Tibial artery (tissue), 4 donors: ENCODE measurements around the gene DCUN1D4.
A peak's percentile ranks its signal among the peaks of the same experiment; 100 is the strongest.

Experiments used
- DNase-seq, 2 donors: peaks; one replicate each; pipeline ENCODE4 v3.0.0-alpha.2; 2019
- H3K27ac ChIP-seq, 2 donors: fragments of 200-600 bp; sonication (generic) in 1 of 2; 1 replicate in 1 of 2; 2 replicates in 1 of 2; pipeline ENCODE4 v1.5.1; 2018 to 2019; ENCODE audit warnings: mild to moderate bottlenecking in 1 of 2
- H3K27me3 ChIP-seq, 2 donors: fragments of 200-600 bp; sonication (generic) in 1 of 2; one replicate each; pipeline versions ENCODE4 v1.5.1 to v1.6.0; 2016 to 2019
- H3K36me3 ChIP-seq, 3 donors: fragments of 200-600 bp; sonication (generic) in 2 of 3; one replicate each; pipeline ENCODE4 v1.5.1; 2016 to 2019; ENCODE audit warnings: mild to moderate bottlenecking in 2 of 3
- H3K4me1 ChIP-seq, 4 donors: fragments of 200-600 bp; sonication (generic) in 2 of 4; 1 replicate in 3 of 4; 2 replicates in 1 of 4; pipeline ENCODE4 v1.5.1; 2016 to 2019
- H3K4me3 ChIP-seq, 2 donors: fragments of 200-600 bp; sonication (generic) in 1 of 2; 1 replicate in 1 of 2; 2 replicates in 1 of 2; pipeline ENCODE4 v1.5.1; 2018 to 2019; ENCODE audit warnings: mild to moderate bottlenecking in 2 of 2
- H3K9me3 ChIP-seq, 3 donors: fragments of 200-600 bp; sonication (generic) in 1 of 3; one replicate each; pipeline ENCODE4 v1.5.1; 2016 to 2019
- CTCF ChIP-seq, 2 experiments: fragments of 200-600 bp in 1 of 2; fragments of 450-650 bp in 1 of 2; IDR thresholded peaks; one replicate each; pipeline ENCODE4 v1.5.1; 2017 to 2019; ENCODE audit warnings: antibody characterized with exemption in 2 of 2, mild to moderate bottlenecking in 1 of 2, moderate library complexity in 1 of 2
- intact Hi-C: fragments of 100-400 bp; cut with DNase I; formaldehyde crosslinking; loops from one replicate; pipeline ENCODE4 v1.15.0; 2023; ENCODE audit warnings: low total_unique reads

DCUN1D4 gene

GRCh38 chr4:51850294-51850693, 7.3 kb downstream of the DCUN1D4 start:
- Histone ChIP-seq H3K9me3 (no peaks in the 10 kb centered on the region), H3K4me1 (peaks cover 0 to 72% (median 32%) of the 10 kb centered on the region in 4 donors), H3K36me3 (no peaks in the 10 kb centered on the region), H3K4me3 (no peak overlapping the region), H3K27me3 (no peaks in the 10 kb centered on the region), H3K27ac (no peak overlapping the region)
- intact Hi-C loops: no loop called here
- TF ChIP-seq CTCF (IDR thresholded peaks at IDR 0.05): no peak
- DNase-seq: no peak

- no peak overlapping the region for H3K4me3 ChIP-seq
- H3K27me3 ChIP-seq: no peaks in the 10 kb centered on the region
- intact Hi-C loops: no loop called here
- H3K4me1 ChIP-seq: peaks cover 0 to 78% (median 31%) of the 10 kb centered on the region in 4 donors
- DNase-seq: no peak
- H3K9me3 ChIP-seq: no peaks in the 10 kb centered on the region
- H3K27ac ChIP-seq: no peak overlapping the region
- H3K36me3 ChIP-seq: no peaks in the 10 kb centered on the region
- no peak for TF ChIP-seq CTCF (IDR thresholded peaks at IDR 0.05)
Measured at GRCh38 chr4:51851090-51851936, 8.4 kb downstream of the DCUN1D4 start.

GRCh38 chr4:51851937-51852290, 9.0 kb downstream of the DCUN1D4 start:
- H3K4me1 ChIP-seq: peaks cover 0 to 79% (median 34%) of the 10 kb centered on the region in 4 donors

GRCh38 chr4:51853027-51853682, 10.2 kb downstream of the DCUN1D4 start:
- no peak for DNase-seq
- Histone ChIP-seq H3K27ac (peak overlapping the region in 1 of 2 donors; percentile 48), H3K4me1 (peaks cover 0 to 79% (median 34%) of the 10 kb centered on the region in 4 donors), H3K9me3 (no peaks in the 10 kb centered on the region), H3K27me3 (no peaks in the 10 kb centered on the region), H3K36me3 (no peaks in the 10 kb centered on the region), H3K4me3 (no peak overlapping the region)
- intact Hi-C loops: no loop called here
- no peak for TF ChIP-seq CTCF (IDR thresholded peaks at IDR 0.05)

More at GRCh38 chr4:51851937-51852290, 9.0 kb downstream of the DCUN1D4 start:
- intact Hi-C loops: no loop called here
- Histone ChIP-seq H3K27ac (no peak overlapping the region), H3K4me3 (no peak overlapping the region), H3K27me3 (no peaks in the 10 kb centered on the region), H3K36me3 (no peaks in the 10 kb centered on the region), H3K9me3 (no peaks in the 10 kb centered on the region)
- TF ChIP-seq CTCF (IDR thresholded peaks at IDR 0.05): no peak
- DNase-seq: no peak

- no peak for TF ChIP-seq CTCF (IDR thresholded peaks at IDR 0.05)
- Histone ChIP-seq H3K9me3 (no peaks in the 10 kb centered on the region), H3K4me3 (no peak overlapping the region), H3K27ac (no peak overlapping the region), H3K36me3 (no peaks in the 10 kb centered on the region), H3K4me1 (peaks cover 0 to 76% (median 32%) of the 10 kb centered on the region in 4 donors), H3K27me3 (no peaks in the 10 kb centered on the region)
- no peak for DNase-seq
- intact Hi-C loops: no loop called here
Measured at GRCh38 chr4:51855270-51855669, 12.3 kb downstream of the DCUN1D4 start.
